DMS79 treated with DMSO at 0.1 percent for 48 hours (cell line): ENCODE results near the gene SLC44A5.
A peak's percentile ranks its signal among the peaks of the same experiment; 100 is the strongest.
"Not testable (repeated sequence)": the region's sequence is repeated elsewhere in the genome, so short reads cannot be mapped to it uniquely, and the experiment has no call there.

Source experiments
- DNase-seq: peaks from one replicate; lab custom pipeline; 2025; lab: John Stamatoyannopoulos, UW

Gene SLC44A5

DNA sequence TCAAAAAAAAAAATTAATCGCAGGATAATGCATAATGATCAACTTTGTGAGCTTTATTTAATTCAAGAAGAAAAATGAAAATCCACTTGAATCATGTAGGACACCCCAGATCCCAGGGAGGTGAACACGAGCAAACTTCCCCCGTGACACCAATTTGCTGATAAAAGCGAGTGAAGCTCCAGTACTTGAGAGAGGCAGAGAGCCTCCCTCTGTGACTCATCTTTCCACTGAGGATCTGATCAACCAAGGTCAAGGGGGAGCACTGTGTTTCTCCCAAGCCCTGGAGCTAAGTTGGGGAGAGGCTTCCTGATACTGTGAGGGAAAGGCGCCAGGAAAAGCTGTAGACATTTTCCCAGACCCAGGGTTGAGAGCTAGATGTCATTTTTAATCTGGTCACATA, 160.9 kb downstream of the SLC44A5 start:
- no peak for DNase-seq

- DNase-seq: no peak
Measured at GRCh38 chr1:75444220-75444619, 166.7 kb downstream of the SLC44A5 start.

- DNase-seq: no peak
Measured at GRCh38 chr1:75440274-75440673, 170.6 kb downstream of the SLC44A5 start.

- no peak for DNase-seq
Measured at GRCh38 chr1:75438355-75438754, 172.6 kb downstream of the SLC44A5 start.

GRCh38 chr1:75431843-75432242, 179.1 kb downstream of the SLC44A5 start:
- DNase-seq: no peak

DNA sequence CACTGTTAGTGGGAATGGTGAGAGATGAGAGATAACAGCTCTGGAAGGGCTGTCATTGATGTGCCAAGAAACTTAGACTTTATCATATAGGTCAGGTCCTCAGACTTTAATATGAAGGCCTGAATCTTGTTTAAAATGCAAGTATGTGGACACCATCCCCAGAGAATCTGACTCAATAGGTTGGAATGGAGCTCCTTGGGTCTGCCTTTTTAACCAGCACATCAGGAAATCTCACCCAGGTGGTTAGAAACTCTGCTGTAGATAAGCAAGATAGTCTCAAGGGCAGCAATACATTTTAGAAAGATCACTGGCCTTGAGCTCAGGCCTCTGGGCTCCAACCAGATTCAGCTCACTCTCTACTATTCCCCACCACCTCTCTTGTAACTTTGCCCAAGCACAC, 180.4 kb downstream of the SLC44A5 start:
- DNase-seq: no peak

DNA sequence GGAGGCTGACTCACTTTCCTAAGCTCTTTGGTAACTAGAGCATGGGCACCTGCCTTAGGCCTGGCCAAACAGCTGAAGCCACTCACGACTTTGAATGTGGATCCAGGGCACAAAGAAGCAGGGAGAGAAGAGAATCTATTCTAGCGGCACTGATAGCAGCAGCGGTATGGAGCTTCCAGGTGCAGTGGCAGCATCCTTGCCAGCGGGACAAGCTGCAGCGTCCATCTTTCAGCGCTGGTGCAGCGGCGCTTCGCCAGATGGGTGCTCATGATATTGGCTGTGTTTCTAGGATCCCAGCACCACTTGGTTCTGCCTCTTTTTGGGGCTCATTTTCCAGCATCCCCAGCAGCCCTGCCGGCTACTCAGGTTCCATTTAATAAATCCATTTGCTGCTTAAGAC, 184.2 kb downstream of the SLC44A5 start:
- no peak for DNase-seq

GRCh38 chr1:75425001-75425650, 185.8 kb downstream of the SLC44A5 start:
- no peak for DNase-seq

DNA sequence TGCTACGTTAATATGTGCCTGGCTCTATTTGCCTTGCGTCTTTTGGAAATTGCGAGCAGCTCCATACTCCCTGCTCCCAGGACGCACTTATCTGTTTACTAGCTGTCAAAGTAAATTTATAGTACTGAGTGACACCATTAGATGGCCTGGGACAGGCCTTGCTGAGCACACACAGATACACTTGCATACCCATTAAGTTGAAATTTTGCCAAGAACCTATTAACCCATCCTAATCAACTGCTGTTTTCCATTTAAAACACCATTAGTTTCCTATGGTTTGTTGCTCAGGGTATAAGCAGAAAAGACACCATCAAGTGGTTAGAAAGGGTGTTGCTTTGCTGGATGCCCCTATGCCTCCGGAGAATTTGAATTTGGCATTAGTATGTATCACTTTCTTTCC, 187.3 kb downstream of the SLC44A5 start:
- no peak for DNase-seq

GRCh38 chr1:75423136-75423535, 187.8 kb downstream of the SLC44A5 start:
- DNase-seq: no peak

DNA sequence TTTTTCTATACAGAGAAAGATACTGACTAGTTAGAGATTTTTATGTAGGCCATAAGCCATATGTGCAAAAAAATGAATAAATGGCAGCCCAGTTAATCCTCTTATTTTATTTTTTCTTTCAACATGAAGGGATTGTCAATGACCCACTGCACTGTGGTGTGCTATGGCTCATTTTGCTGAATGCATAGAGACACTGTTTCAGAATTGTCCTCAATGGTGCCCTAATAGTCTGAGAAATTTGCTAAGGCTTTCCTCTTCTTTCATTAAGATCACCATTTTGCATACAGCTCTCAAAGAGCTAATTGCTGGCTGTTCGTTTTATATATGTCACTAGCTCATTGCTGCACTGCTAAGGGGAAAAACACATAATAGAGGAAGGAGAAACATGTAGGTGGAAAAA, 189.5 kb downstream of the SLC44A5 start:
- no peak for DNase-seq

- no peak for DNase-seq
Measured at GRCh38 chr1:75415187-75415586, 195.7 kb downstream of the SLC44A5 start.

DNA sequence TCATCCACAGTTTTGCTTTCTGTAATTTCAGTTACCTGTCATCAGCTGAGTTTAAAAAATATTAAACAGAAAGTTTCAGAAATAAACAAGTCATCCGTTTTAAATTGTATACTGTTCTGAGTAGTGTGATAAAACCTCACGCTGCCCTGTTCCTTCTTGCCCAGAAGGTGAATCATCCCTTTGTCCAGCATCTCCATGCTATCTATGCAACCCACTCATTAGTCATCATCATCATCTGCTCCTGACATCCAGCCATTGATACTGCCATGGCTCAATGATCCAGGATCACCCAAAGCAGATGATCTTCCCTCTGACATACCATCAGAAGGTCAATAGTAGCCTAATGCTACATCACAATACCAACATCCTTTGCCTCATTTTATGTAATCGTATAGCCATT, 198.3 kb downstream of the SLC44A5 start:
- DNase-seq: no peak

DNA sequence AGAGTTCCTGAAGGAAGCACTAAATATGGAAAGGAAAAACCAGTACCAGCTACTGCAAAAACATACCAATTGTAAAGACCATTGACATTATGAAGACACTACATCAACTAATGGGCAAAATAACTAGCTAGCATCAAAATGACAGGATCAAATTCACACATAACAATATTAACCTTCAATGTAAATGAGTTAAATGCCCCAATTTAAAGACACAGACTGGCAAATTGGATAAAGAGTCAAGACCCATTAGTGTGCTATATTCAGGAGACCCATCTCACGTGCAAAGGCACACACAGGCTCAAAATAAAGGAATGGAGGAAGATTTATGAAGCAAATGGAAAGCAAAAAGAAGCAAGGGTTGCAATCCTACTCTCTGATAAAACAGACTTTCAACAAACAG, 206.2 kb downstream of the SLC44A5 start:
- not testable (repeated sequence) for DNase-seq

- not testable (repeated sequence) for DNase-seq
Measured at GRCh38 chr1:75403147-75403646, 207.7 kb downstream of the SLC44A5 start.

GRCh38 chr1:75400716-75401115, 210.2 kb downstream of the SLC44A5 start:
- no peak for DNase-seq

- DNase-seq: no peak
Measured at GRCh38 chr1:75396745-75397144, 214.2 kb downstream of the SLC44A5 start.

- DNase-seq: no peak
Measured at GRCh38 chr1:75396260-75396659, 214.7 kb downstream of the SLC44A5 start.

- no peak for DNase-seq
Measured at GRCh38 chr1:75394386-75395139, 216.4 kb downstream of the SLC44A5 start.

DNA sequence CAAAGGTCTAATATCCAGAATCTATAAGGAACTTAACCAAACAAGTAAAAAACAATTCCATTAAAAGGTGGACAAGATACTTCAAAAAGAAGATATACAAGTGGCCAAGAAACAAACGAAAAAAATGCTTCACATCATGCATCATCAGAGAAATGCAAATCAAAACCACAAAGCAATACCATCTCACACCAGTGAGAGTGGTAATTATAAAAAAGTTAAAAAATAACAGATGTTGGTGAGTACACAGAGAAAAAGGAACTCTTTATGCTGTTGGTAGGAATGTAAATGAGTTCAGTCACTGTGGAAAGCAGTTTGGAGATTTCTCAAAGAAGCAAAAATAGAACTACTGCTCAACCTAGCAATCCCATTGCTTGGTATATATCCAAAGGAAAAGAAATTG, 218.6 kb downstream of the SLC44A5 start:
- DNase-seq: no peak

- peak; percentile 31 for DNase-seq
Measured at GRCh38 chr1:75375476-75376447, 235.2 kb downstream of the SLC44A5 start.

DNA sequence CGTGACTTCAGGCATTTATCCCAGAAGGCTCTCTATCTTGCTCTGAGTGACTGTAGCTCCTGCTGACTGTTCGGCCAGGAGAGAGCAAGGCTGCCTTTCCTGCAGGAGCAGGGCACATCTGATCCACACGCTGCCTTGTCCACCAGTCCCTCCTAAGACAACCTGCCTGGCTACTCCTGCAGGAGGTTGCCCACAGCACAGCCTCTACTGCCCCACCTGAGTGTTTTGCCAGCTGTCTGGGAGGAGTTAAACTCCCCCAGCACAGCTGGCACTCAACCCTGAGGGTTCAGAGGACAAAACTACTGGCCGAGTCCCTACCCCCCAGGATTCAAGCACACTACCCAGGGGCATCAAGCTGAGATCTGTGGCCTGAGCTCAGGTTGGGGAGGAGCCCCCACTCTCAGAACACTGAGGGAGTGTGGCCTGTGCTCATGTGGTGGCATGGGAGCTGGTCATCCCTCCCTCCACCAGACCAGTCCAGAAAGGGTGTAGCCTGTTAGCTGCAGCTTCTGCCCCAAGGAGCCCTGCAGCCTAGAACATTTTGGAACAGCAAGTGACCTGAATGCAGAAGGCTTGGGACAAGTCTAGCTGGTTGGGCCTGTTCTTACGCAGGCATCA, 237.3 kb downstream of the SLC44A5 start:
- DNase-seq: no peak
